ENCODE measurements around the gene SUPT6H. TPM values are rescaled to one million over a fixed set of nuclear protein-coding genes. Genes with fewer than 3 reads are reported as not detected.
A peak's percentile ranks its signal among the peaks of the same experiment; 100 is the strongest.

SUPT6H gene
- total and polyA plus RNA-seq, 2 of the 8 experiments (the other 6 are each of a cell fraction or from before 2014, with no cell fraction given) = 32.0 to 59.9 TPM

DNA sequence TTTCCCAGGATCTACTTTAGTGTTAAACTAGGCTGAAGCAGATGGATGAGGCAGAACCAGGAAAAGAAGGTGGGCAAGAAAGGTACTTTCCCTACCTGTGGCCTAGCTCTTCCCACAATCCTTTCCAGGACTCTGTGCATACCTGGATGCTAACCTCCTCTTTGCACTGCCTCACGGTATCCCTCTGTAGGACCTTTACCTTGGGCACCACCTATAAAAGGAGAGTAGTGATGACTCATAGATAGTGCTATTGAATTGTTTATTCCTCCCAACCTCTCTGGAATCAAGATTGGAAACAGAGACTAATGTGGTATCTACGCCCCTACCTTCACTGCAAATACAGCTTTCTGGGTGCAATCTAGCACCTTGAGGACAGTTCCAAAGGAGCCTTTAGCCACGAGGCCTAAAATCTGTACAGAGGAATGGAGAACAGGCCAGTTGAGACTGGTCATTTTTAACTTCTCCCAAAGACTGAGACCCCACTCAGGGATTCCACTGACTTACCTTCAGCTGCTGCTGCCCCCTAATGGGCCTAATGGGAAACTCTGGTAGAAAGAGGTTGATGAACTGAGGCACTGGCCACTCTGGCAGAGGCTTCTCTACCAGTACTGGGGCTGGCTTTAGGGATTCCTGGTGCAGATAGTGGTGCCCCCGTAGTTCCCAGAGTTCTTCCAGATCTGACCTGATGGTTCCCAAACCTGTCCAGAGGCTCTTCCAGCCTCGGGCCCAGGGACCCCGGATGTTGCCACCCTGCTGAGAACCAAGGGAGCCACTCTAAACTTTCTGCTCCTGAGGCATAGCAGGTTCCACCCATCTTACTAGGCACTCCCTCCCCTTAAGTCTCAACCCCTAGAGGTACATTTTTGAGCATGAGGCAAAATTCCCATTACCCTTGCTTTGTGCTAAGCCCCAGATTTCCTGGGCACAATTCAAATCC lies 48.8 kb upstream of the SUPT6H start:
- Histone ChIP-seq H3K9me3 (ENCODE audit: insufficient read depth in 2 of 2, low read depth in 1 of 2, low read length in 1 of 2) (no peaks in the 10 kb centered on the region), H4K5ac (ENCODE audit: insufficient read length, low read depth, low read length) (no peak overlapping the region), H3K23me2 (ENCODE audit: low read depth, low read length) (no peaks in the 10 kb centered on the region), H3K79me1 (ENCODE audit: low read depth, low read length) (no peaks in the 10 kb centered on the region), H3K4me3 (ENCODE audit: extremely low read depth in 1 of 4, insufficient read depth in 2 of 4, low read depth in 3 of 4, low read length in 4 of 4) (no peak overlapping the region), H4K8ac (ENCODE audit: extremely low read depth, insufficient read depth, low read length) (no peak overlapping the region), H2BK12ac (ENCODE audit: low read depth, low read length) (no peak overlapping the region), H3K79me2 (ENCODE audit: control insufficient read depth in 1 of 2, insufficient read depth in 2 of 2, low read length in 2 of 2) (no peaks in the 10 kb centered on the region), H2BK120ac (replicated peaks; ENCODE audit: low read depth, low read length) (no peak overlapping the region), H3K56ac (replicated peaks; ENCODE audit: insufficient read length, low read depth, low read length) (no peak overlapping the region), H3K23ac (ENCODE audit: insufficient read length) (no peak overlapping the region), H3K36me3 (ENCODE audit: control insufficient read depth in 2 of 4, insufficient read depth in 4 of 4, low read length in 3 of 4) (peaks cover 37 to 70% (median 59%) of the 10 kb centered on the region in 4 experiments), H3K4me2 (ENCODE audit: insufficient read depth in 1 of 2, low read depth in 2 of 2, low read length in 2 of 2) (no peak overlapping the region), H4K20me1 (replicated peaks in 1 of 2; ENCODE audit: control insufficient read depth in 1 of 2, insufficient read depth in 2 of 2, low read length in 2 of 2) (peaks cover 2% of the 10 kb centered on the region in 2 experiments), H2BK5ac (ENCODE audit: low read depth, low read length) (no peak overlapping the region), H2AFZ (ENCODE audit: low read length) (no peak overlapping the region), H3K27ac (ENCODE audit: low read depth, low read length) (no peak overlapping the region), H3K14ac (ENCODE audit: insufficient read length) (no peak overlapping the region), H3K4ac (replicated peaks; ENCODE audit: insufficient read length, low read depth, low read length) (no peak overlapping the region), H2AK5ac (ENCODE audit: low read depth, low read length) (no peak overlapping the region), H3K27me3 (replicated peaks in 1 of 4; ENCODE audit: control insufficient read depth in 3 of 4, extremely low read depth in 1 of 4, insufficient read depth in 3 of 4, low read length in 3 of 4) (no peaks in the 10 kb centered on the region), H2BK20ac (ENCODE audit: low read length) (no peak overlapping the region), H3K9ac (replicated peaks in 1 of 4; ENCODE audit: extremely low read depth in 1 of 4, low read depth in 3 of 4, low read length in 3 of 4) (no peak overlapping the region), H3K4me1 (replicated peaks in 1 of 4; ENCODE audit: control insufficient read depth in 3 of 4, insufficient read depth in 4 of 4, low read length in 3 of 4) (no peaks in the 10 kb centered on the region), H4K91ac (replicated peaks; ENCODE audit: insufficient read length, low read length) (no peak overlapping the region), H2BK15ac (ENCODE audit: low read length) (no peak overlapping the region), H3K18ac (ENCODE audit: extremely low read depth, low read length) (no peak overlapping the region)
- 91% methylated on average over 6 of the region's 6 CpGs; no CpG with 5 or more reads in 1 of the 2 experiments for WGBS, 2 experiments (ENCODE audit: extremely low coverage in 1 of 2, insufficient coverage in 1 of 2, insufficient read length in 1 of 2, insufficient replicate concordance in 2 of 2, low coverage in 1 of 2, low lambda C conversion rate in 2 of 2, missing lambda C conversion rate in 1 of 2)
- TF ChIP-seq RAD21 (IDR thresholded peaks at IDR 0.05 in 1 of 2, conservative IDR thresholded peaks at IDR 0.05 in 1 of 2; ENCODE audit: low read depth in 2 of 2, low read length in 2 of 2) (peak; percentile 53 to 65), FOSL1 (IDR thresholded peaks at IDR 0.05; ENCODE audit: insufficient read depth, low read depth, low read length) (no peak)
- TF ChIP-seq, protein P1, sequence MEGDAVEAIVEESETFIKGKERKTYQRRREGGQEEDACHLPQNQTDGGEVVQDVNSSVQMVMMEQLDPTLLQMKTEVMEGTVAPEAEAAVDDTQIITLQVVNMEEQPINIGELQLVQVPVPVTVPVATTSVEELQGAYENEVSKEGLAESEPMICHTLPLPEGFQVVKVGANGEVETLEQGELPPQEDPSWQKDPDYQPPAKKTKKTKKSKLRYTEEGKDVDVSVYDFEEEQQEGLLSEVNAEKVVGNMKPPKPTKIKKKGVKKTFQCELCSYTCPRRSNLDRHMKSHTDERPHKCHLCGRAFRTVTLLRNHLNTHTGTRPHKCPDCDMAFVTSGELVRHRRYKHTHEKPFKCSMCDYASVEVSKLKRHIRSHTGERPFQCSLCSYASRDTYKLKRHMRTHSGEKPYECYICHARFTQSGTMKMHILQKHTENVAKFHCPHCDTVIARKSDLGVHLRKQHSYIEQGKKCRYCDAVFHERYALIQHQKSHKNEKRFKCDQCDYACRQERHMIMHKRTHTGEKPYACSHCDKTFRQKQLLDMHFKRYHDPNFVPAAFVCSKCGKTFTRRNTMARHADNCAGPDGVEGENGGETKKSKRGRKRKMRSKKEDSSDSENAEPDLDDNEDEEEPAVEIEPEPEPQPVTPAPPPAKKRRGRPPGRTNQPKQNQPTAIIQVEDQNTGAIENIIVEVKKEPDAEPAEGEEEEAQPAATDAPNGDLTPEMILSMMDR (IDR thresholded peaks at IDR 0.05; ENCODE audit: control extremely low read depth in 1 of 3, insufficient read depth in 1 of 3, low read depth in 1 of 3, low read length in 3 of 3) = peak; percentile 60 to 77 (median 64)
- CTCF ChIA-PET (ENCODE audit: partially characterized antibody) = interaction anchor here (0.6 to 6.0 kb wide), 28 partner anchors 9 to 164 kb away, joined by 3 to 45 read pairs (median 4); partner anchors contain the start of genes PIGS and SPAG5
- DNase-seq (ENCODE audit: low read depth in 1 of 2, low spot score in 2 of 2) (peak in 1 of 2 experiments; percentile 71), FAIRE-seq (no peak)
- POLR2A ChIA-PET (ENCODE audit: partially characterized antibody) = interaction anchor here (0.6 to 14.8 kb wide), 20 partner anchors 8 to 93 kb away, joined by 3 to 163 read pairs (median 5); partner anchors contain the start of genes ALDOC, PIGS, SDF2 and SPAG5

Data from H1 (cell line).